D341Med (cell line): Measurements from ENCODE around the gene HAP1.
A peak's percentile ranks its signal among the peaks of the same experiment; 100 is the strongest.
"Not testable (repeated sequence)": the region's sequence is repeated elsewhere in the genome, so short reads cannot be mapped to it uniquely, and the experiment has no call there.

Experiments
- DNase-seq: peaks from one replicate; pipeline ENCODE4 v3.0.0; 2012; ENCODE audit warnings: low spot score

HAP1 gene

DNA sequence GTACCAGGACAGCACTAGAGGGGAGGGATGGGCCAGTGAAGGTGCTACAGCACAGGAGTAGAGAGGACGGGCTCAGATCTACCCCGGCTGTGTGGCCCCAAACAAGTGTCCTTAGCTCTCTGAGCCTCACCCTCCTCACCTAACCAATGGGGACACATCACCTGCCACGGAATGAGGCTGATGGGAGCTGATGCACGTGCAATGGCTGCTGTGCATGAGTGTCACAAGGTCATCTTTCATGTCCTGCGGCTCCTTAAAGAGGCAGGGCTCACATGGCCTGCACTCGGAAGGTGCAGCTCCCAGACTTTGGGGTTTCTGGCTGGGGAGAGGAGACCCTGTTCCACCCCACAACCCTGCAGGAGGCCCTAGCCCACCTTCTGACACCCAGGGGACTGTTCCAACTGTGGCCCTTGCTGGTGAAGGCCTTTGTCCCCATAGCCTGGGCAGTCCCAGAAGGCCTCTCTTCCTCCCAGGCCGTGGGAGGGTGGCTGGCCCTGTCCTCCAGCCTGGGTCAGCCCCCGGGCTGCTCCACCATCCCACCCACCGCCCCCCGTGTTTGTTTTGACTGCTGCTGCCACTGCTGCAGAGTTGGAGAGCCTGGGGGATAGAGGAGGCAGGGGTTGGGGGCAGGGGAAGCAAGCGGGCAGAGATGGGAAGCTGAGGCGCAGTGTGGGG, 10.5 kb downstream of the HAP1 start:
- no peak for DNase-seq

DNA sequence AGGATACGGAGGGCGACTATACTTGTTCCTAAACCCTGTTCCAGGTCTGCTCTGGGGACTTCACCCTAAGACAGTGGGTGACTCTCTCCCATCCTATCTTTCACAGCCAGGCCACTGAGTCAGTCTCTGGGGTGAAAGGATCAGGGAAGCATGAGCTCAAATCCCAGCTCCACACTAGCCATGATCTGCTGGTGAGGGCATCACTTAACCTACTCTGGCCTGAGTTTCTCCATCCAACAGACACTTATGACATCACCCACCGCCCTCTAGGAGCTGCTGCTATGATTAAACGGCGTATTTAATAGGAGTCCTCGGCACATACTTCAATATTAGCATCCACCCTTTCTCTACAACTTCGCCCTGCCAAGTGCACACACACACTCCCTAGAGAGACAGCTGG, 12.2 kb downstream of the HAP1 start:
- no peak for DNase-seq

DNA sequence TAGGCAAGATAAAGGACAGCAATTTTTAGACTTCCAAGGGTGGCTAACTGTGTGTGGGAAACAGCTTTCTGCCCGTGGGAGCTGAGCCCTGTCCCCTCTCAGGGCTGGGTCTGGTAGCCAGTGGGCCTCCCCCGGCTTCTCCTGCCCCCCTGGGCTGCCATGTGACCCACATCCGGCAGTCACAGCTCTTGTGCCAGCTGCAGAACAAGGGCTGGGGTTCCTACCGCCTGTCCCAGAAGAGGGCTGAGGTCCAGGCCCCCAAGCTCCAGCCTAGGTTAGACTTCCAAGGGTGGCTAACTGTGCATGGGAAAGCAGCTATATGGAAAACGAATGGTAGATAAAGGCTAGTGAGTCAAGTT, 16.2 kb downstream of the HAP1 start:
- no peak for DNase-seq

DNA sequence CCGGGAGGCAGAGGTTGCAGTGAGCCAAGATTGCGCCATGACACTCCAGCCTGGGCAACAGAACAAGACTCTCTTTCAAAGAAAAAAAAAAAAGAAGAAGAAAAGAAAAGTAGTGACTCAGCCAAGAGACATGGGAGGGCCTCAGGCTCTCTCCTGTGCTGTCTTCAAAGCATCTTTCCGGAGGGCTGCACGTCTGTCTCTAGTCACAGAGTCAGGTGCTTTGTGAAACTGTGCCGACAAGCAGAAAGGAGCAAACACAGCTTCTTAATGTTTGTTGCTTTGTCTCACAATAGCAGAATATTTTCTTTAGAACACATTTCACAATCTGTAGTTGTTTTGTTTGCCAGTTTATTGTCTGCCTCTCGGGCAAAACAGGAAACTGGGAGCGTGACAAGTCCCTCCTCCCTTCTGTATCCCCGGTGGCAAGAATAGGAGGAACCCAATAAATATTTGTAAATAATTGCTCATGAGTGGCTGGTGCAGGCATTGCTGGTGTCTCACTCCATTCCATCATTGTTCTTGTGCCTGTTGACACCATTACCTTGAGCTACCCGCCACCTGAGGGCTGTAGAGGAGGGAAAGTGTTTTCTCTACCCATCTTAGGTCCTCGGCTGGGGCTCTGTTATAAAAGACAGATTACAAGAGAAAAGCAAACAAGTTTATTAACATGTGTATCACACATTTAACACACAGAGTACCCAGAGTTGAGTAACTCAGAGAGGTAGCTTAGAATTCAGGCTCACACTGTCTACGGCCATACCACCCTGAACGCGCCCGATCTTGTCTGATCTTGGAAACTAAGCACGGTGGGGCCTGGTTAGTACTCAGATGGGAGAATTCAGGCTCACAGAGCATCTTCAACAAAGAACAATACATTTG, 16.8 kb downstream of the HAP1 start:
- DNase-seq: no peak

DNA sequence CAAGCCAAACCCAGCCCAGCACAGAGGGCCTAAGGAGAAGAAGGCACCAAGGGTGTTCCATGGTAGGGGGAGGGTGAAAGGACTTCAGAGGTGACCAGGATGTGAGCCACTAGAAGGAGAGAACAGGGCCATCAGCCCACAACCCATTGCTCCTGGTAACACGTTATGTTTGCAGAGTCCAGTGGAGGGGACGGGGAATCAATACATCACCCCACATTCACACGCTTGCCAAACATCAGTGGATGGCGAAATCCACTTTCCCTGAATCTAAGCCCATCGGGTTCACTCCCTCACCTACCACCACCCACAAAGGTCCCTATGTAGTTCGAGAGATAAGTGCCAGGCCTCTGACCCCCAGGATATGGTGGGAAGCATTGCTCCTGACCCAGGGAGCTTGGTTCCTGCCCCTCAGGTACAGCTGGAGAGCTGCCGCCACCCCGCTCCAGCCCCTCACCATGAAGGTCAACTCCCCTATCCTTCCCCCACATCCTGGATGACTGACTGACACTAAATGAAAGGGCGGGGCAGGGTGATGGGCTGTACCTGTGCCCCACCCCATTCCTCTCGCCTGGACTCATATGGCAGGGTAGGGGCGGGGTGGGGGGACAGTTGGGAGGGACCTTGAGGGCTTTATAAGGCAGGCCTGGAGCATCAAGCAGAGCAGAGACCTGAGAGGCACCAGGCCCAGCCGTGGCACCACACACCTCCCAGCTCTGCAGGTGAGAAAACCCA, 22.6 kb downstream of the HAP1 start, which contains the start of gene GAST:
Gene GAST (plus strand): TSS at position 663 of the 732 bp plus-strand sequence. CDS start 3,106 bp downstream, outside the sequence.
- no peak for DNase-seq

DNA sequence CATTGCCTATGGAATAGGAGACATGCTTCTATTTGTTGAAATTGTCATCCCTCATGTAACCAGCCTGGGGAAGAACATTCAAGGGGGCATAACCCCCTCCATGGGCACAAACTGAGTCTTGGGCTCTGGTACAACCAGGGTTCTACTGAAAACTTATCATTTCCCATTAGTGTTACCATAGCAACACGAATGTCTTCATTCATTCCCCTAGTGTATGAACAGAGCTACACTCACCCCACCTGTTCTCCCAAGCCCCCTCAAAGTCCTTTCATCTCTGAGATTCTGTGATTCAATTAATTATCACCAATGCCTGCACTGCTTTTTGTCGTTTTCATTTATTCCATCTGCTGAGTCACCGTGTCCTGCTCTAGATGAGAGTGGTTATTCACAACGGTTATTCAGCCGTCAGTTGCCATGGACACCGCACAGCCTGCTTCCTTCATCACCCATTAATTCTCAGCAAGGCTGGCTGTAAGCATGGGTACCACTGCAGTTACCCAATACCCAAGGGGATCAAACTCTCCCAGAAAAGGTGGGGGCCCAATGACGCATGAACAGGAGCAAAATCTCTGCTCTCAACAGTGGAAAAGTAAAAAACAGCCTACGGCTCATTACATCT, 23.9 kb downstream of the HAP1 start:
- no peak for DNase-seq

DNA sequence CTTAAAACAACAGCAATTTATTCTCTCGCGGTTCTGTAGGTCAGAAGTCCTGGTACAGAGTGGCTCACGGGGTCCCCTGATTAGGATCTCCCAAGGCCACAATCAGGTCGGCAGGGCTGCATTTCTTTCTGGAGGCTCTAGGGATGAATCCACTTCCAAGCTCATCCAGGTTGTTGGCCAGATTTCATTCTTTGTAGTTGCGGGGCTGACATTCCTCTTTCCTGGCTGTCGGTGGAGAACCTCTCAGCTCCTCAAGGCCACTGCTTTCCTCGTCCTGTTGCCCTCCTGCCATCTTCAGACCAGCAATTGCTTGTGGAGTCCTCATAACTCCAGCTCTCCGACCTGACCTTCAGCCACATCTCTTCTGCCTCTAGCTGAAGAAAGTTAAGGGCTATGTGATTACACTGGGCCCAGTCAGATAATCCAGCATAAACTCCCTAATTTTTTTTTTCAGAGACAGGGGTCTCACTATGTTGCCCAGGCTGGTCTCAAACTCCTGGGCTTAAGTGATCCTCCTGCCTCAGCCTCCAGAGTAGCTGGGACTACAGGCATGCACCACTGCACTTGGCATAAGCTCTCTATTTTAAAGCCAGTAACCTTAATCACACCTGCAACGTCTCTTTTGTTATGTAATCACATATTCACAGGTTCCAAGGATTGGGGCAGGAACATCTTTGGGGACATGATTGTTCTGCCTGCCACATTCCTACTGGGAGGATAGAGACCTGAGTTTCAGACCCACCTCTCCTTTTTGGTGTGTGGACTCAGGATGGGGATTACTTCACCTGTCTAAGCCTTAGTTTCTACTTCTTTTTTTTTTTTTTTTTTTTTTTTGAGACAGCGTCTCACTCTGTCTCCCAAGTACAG, 26.4 kb downstream of the HAP1 start:
- no peak for DNase-seq

DNA sequence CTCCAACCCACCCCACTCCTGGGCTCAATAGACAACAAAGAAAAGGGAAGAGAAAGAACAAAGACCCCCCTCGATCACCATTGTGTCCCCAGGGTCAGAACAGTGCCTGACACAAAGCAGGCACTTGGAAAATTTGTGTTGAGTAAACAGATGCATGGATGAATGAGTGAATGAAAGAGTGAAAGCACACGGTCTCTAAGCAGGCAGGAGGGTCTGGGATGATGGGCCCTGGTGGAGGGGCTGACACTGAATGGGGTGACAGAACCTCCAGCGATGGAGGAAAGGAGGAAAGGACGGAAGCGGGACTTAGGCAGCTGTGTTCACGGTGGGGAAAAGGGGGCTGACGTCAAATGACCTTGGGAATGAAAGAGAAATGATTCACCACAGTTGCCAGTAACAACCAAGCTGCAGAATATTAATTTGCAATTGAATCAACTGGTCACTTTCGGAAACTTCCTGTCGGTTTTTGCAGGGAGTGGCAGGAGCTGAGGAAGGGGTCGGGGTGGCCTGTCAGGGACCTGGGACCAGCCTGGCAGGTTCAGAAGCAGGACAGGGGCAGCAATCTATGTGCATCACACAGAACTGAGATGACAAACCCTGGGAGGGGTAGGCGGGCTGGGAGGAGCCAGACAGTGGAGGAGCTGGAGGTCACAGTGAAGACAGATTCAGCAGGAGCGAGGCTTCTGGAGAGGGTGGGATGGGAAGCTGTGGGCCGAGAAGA, 29.0 kb downstream of the HAP1 start:
- DNase-seq: no peak

DNA sequence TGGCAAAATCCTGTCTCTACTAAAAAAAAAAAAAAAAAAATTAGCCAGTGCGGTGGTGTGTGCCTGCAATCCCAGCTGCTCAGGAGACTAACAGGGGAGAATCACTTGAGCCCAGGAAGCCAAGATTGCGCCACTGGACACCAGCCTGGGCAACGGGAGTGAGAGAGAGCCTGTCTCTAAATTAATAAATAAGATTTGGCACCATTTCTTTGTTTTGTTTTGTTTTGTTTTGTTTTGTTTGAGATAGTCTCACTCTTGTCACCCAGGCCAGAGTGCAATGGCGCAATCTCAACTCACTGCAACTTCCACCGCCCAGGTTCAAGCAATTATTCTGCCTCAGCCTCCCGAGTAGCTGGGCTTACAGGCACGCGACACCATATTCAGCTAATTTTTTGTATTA, 31.7 kb downstream of the HAP1 start:
- no peak for DNase-seq

DNA sequence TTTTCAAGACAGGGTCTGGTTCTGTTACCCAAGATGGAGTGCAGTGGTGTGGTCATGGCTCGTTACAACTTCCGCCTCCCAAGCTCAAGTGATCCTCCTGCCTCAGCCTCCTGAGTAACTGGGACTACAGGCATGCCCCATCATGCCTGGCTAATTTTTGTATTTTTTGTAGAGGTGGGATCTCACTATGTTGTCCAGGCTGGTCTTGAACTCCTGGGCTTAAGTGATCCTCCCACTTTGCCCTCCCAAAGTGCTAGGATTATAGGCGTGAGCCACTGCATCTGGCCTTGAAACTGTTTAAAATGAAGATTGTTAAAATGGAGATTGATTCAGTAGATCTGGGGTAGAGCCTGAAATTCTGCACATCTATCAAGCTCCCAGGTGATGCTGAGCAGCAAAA, 33.6 kb downstream of the HAP1 start:
- DNase-seq: not testable (repeated sequence)

DNA sequence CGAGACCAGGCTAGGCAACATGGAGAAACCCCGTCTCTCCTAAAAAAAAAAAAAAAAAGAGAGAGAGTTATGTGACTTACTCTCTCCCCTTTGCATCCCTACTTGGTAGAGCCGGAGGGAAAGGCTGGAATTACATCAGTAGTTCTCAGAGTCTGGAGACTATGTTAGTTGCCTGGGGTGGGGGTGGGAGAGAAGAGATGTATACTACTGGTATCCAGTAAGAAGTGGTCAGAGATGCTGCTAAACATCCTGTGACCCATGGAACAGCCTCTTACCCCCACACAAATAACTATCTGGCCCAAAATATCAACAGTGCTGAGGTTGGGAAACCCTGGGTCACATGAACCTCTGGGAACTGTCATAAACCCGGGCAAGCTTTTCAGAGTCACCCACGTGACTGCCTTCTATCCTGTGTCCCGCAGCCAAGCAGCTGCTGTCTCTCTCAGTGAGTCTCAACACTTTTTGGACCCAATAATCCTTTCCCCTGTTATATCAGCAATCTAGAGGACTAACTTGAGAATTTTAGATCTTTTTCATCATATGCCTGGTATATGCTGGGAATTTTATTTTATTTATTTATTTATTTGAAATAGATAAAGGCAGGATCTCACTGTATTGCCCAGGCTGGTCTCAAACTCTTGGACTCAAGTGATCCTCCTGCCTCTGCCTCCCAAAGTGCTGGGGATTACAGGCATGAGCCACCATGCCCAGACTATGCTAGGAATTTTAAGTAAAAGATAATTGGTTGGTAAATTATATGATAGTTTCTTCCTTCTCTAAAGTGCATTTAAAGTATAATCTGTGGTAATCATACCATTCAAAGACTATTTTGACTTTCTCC, 37.1 kb downstream of the HAP1 start:
- no peak for DNase-seq

DNA sequence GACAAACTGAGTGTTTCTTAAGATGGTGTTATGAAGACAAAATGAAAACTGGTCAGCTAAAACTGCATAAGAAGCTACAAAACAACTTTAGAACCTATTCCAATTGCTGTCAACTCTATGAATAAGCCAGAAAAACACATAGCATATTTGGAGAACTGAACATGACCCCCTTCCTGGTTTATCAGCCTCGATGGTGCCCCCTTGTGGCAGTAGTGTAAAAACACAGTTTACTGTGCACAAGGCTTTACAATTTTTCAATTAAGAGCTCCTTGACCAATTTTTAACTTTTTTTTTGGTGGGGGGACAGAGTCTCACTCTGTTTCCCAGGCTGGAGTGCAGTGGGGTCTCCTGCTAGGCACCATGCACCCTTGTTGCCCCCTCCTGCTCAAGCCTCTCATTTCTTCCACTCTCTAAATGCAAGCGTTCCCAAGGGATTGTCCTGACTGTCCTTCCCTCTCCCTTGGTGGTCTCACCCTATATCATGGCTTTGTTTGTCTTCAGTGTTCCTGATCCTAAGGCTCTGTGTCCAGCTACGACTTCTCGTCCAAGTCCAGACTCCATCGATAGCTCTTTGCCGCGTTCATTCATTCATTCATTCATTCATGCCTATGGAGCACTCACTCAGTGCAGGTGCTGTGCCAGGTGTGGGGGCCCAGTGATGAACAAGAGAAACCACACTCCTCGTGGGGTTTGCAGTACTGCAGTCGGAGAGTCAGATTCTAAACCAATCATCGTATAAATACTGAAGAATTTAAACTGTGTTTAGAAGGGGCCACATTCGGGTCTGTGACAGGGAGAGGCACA, 38.3 kb downstream of the HAP1 start:
- peak; percentile 86 for DNase-seq

DNA sequence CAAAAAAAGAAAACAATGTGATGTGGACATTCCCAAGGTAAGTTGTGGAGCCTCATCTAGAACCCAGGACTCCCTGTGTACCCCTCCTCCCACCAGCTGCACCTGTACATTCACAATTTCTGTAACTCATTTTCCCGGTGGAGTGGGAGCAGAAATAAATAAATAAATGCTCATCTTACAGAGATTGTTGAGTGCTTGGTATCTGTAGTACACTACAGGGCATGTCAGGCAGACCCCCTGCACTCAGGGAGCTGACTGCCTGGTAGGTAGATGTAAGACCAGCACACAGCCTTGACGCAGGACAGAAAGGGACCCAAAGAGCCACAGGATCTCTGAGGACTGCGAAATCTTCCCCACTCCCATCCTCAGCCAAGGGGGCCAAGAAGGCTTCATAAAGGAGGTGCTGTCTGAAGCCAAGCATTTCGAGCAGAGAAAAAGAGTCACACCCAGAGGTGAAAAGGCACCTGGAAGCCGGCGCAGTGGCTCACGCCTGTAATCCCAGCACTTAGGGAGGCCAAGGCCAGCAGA, 39.2 kb downstream of the HAP1 start:
- DNase-seq: no peak

DNA sequence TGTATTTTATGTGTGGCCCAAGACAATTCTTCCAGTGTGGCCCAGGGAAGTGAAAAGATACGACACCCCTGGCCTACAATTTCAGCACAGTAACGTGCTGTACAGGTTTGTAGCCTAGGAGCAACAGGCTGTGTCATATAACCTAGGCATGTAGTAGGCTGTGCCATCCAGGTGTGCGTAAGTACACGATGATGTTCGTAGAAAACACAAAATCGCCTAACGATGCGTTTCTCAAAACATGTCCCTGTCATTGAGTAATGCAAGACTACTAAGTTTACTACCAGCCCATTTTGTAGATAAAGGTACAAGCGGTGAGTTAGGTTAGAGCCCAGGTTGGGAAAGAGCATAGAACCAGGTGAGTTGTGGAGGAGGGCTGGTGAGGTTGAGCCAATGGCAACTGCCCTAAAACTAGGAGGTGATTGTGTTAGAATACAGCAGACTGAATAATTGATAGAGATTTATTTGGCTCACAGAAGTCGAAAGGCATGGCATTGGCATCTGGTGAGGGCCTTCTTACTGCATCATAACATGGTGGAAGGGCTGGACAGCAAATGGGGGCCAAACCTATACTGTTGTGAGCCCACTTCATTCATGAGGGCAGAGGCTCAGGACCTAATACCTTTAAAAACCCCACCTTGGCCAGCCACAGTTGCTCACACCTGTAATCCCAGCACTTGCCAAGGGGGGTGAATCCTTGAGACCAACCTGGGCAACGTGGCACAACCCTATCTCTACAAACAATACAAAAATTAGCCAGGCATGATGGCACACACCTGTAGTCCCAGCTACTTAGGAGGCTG, 41.5 kb downstream of the HAP1 start:
- DNase-seq: no peak

DNA sequence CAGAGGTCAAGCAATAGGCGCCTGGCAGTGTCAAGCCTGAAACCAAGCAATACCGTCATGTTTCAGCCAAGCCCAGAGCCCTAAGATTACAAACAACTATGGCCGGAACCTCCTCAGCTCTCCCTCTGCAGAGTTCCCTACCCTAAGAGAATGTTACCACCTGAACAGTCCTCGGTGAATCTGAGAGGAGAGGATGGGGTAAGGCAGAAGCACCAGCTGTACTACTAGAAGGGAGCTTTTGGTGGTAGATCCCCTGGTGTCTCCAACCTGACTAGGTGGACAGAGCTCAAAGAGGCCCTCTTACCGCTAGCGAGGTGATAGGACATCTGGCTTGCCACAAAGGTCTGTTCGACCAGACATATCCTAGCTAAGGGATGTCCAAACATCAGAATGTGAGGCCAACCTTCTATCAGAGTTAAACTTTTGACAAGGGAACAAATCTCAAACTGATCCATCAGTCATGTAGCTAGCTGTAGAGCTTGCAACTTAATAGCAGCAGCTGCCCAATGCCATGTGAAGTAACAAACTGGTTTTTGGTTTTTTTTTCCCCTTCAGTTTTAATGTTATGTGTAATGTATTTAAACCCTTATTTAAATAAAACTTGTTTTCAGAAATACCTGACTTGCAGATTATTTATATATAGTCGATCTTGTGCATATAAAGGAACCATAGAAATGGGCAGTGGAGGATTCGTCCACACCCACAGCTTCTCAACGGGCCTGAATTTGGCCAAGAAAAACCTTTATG, 43.2 kb downstream of the HAP1 start:
- no peak for DNase-seq

DNA sequence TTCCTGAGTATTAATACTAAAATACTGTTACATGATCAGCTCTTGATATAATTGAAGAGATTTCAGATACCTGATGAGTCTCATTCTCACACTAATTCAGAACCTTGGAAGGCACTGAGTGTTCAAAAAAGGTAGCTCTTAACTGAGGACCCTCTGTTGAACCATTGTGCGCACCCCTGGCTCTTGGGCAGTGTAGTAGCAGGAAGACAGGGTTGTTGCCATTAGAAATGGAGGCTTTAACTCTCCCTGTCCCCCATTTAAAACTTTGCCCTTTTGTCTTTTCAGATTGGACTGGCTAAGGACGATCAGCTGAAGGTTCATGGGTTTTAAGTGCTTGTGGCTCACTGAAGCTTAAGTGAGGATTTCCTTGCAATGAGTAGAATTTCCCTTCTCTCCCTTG, 43.9 kb downstream of the HAP1 start:
- no peak for DNase-seq
